OCI-M2 (cell line): ENCODE results near the gene IGFLR1.

Source experiments
- DNase-seq: peaks from one replicate; lab custom pipeline; 2025; ENCODE audit not compliant: unreplicated experiment; lab: John Stamatoyannopoulos, UW

Gene IGFLR1

DNA sequence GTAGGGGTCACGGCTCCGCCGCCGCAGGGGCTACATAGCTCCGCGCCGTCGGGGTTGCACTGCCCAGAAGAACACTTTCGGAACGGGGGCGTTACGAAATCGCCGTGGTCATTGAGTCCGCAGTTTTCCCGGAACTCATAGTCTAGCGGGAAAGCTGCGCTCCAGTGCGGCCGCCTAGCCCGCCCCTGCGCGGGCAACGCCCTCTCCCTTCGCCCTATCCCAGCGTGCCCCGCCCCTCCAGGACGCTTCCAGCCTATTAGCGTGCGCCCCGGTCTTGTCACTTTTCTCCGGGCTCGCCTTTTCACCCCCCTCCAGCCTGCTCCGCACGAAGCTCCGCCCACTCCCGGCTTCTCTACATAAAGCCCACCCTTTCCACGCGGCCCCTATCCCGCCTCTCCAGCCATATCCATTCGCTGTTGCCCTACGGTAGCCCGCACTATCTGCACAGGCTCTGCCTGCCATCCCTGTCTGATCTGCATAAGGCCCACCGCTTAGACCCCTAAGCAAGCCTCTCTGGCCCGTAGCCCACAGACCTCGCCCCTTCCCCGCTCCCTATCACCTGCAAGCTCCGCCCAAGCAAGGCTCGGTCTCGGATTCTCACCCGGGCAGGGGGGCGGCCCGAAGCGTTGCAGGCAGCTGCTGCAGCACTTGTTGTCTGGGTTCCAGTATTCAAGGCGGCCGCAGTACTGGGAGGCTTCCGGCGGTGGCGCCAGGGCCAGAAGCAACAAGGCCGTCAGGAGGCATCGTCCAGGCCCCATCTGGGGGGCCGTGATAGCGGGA, 1.6 kb downstream of the IGFLR1 start:
- peak; percentile 99 for DNase-seq

- DNase-seq = no peak
These were observed 2.2 kb downstream of the IGFLR1 start for GRCh38 chr19:35740108-35740422.

DNA sequence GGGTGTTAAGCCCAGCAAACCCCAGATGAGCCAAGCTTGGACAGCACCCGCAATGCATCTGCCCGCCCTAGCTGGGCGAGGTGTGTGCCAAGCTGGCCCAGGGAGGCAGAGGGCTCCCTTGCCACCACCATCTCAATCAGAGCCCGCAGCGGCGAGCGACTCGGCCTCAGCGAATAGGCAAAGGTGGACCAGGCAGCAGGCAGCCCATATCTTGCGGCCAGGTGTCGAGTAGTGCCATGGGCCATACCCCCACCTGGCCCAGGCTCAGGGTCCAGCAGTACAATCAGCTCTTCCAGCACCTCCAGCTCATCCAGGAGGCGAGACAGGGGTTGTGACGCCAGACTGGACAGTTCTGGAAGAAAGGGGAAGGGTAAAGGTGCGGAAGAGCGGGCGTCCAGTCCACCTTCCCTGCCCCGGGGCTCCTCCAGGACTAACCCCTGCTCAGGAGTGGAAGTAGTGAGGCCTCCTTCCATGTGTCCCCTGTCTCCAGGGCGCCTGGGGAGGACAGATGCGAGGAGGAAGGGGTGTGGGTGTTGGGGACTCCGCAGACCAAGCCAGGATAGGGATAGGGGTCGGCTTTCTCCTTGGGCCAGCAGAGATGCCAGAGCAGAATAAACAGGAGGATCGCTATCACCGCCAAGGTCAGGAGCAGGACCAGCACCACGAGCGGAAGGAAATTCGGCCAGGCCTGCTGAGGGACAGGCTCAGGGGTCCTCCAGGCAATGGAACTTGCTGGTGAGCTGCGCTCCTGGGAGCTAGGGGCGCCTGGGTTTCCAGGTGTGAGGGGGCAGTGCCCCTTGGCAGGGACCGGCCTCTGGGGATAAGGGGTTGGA, 2.8 kb downstream of the IGFLR1 start:
- no peak for DNase-seq

DNA sequence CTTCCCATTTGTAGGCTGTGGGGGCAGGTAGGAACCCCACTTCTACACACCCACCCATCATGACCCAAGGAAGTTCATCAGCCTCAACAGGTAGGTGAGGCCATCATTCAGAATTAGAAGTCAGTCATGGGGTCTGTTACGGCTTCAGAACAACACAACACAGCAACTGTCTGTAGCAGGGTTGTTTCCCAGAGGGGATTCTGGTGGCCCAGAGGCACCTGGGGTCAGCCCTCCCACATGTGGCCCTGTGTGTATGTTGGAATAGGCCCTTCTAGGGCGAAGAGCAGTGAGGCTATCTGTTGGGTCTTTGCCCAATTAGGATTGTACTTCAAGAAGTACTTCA, 3.4 kb downstream of the IGFLR1 start:
- no peak for DNase-seq

DNA sequence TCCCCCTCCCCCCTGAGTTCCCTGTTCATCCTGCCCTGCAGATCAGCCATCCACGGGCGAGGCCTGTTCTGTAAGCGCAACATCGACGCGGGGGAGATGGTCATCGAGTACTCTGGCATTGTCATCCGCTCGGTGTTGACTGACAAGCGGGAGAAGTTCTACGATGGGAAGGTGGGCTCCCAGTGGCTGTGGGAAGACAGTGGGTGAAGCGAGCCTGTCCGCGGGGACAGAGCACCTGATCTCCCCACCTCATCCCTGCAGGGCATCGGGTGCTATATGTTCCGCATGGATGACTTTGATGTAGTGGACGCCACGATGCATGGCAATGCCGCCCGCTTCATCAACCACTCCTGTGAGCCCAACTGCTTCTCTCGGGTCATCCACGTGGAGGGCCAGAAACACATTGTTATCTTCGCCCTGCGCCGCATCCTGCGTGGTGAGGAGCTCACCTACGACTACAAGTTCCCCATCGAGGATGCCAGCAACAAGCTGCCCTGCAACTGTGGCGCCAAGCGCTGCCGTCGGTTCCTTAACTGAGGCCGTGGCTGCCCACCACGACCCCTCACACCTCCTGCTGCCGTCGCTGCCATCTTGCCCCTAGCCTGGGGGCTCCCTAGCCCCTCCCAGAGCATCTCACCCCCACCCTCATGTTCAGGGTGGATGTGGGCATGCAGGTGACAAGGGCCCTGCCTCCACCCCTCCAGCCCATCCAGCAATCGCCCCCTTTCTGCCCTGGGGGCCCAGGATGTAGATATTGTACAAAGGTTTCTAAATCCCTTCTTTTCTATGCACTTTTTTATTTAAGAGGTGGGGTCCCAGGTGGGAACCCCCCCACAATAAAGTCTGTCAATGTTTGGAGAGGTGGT, 4.0 kb downstream of the IGFLR1 start:
- no peak for DNase-seq

DNA sequence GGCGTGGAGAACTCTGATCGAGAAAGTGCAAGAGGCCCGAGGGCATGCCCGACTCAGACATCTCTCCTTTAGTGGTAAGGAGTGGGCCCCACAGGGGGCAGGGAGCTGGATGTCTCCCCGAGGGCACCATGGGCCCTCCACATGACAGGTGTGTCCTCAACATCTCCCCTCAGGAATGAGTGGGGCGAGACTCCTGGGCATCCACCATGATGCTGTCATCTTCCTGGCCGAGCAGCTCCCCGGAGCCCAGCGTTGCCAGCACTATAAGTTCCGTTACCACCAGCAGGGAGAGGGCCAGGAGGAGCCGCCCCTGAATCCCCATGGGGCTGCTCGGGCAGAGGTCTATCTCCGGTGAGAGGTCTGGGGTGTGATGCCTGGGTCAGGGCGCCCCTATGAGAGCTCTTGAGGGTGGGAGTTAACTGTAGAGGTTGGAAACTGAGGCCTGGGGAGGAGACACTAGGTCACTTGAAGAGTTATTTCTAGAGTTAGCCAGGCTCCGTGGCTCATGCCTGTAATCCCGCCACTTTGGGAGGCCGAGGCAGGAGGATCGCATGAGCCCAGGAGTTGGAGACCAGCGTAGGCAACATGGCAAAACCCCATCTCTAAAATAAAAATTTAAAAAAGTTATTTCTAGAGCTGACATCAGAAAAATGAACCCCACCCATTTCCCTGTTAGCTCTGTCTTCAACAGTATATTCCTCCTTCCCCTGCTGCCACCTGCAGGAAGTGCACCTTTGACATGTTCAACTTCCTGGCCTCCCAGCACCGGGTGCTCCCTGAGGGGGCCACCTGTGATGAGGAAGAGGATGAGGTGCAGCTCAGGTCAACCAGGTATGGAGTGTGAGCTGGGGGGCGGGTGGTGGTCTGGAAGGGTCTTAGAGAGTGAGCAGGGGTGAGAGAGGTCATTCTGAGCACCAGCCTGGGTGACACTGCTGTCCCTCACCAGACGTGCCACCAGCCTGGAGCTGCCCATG, 5.1 kb downstream of the IGFLR1 start:
- DNase-seq = no peak

DNA sequence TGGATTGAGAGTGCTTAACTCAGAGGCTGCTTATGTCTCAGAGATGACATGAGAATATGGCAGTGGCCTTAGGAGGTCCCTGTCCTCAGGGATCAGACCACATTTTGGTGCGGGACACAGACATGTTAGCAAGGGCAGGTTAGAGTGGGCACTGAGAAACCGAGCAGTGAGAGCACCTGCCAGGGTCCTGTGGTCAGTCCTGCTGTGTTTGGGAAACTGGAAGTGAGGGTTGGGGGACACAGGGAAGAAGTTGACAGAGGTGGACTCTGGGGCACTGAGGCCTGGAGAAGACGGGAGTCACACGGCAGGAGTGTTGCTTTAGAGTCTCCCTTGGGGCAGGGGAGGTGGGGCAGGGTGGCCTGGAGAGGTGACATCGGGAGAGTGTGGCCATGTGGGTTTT, 7.4 kb downstream of the IGFLR1 start:
- DNase-seq = no peak

DNA sequence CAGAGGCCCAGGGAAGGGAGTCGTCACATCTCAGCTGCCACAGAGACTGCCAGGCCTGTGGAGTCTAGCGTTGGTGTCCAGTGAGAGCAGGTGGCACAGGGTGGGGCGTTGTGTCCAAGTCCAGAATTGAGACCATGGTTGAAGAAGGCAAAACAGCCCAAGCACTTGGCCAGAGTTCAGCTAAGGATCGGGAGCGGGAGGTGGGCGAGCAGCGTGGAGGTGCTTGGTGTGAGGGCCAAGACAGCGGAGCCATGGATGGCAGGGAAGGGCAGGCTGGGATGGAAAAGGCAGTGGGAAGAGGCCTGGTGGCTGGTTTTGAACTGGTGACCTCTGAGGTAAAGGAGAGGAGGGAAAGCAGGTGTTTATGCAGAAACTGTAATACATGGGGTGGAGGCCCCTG, 8.0 kb downstream of the IGFLR1 start:
- no peak for DNase-seq

GRCh38 chr19:35733180-35734125, 8.8 kb downstream of the IGFLR1 start:
- DNase-seq = no peak

GRCh38 chr19:35732540-35733179, 9.6 kb downstream of the IGFLR1 start:
- no peak for DNase-seq

- DNase-seq = no peak
These were observed 10.4 kb downstream of the IGFLR1 start for GRCh38 chr19:35731779-35732405.

DNA sequence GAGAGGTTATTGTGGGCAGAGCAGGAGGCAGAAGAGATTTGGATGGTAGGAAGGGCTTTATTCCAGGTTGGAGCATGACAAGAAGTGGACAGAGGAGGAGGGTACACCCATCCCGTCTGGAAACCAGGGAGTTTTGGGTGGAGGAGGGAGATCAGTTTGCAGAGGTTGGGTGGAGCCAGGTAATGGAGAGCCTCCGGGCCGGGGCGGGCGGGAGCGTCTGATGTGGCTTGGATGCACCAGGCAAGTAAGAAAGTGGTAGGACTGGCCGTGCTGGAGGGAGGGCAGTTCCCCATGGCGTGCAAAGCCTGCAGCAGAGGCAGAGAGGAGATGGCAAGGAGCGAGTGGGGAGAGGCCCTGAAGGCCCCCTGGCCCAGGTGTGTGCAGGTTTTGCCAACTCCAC, 10.9 kb downstream of the IGFLR1 start:
- DNase-seq = no peak

- DNase-seq = no peak
These were observed 11.9 kb downstream of the IGFLR1 start for GRCh38 chr19:35730326-35730725.

DNA sequence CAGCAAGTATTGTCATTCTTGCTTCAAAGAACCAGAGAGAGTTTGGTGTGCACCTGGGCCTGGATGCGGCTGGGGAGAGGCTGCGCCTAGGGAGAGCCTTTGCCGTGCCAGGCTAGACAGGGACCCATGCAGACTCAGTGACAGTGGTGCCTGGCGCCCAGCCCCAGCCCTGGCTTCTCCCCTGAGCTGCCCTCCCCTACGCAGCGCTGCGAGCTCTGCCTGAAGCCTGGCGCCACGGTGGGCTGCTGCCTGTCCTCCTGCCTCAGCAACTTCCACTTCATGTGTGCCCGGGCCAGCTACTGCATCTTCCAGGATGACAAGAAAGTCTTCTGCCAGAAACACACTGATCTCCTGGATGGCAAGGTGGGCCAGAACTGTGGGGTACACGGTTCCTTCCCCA, 12.5 kb downstream of the IGFLR1 start:
- no peak for DNase-seq

GRCh38 chr19:35729021-35729420, 13.2 kb downstream of the IGFLR1 start:
- no peak for DNase-seq

DNA sequence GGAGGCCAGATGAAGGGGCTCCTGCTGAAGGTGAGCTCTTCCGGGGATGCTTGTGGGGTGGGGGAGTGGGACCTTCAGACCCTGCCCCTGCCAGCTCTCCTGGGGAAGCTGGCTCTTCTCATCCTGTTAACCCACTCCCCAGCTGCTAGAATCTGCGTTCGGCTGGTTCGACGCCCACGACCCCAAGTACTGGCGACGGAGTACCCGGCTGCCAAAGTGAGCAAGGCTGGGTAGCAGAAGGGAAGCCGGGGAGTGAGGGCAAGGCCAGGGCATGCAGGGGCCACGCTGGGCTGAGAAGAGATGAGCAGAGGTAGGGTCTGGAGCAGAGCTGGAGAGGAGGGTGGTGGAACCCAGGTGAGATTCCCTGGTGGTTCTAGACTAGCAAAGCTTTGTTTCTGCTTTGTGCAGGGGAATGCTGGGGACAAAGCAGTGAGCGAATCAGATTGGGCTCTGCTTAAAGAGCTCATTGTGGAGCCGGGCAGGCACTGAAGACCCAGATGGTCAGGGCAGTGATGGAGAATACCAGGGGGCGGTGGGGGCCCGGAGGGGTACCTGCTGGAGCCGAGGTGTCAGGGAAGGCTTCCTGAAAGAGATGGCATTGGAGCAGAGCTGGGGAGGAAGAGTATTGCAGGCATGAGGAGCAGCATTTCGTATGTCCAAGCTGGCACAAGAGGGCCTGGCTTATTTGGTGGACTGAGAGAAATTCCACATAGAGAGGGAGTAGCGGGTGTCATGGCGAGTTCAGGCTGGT, 14.1 kb downstream of the IGFLR1 start:
- no peak for DNase-seq

DNA sequence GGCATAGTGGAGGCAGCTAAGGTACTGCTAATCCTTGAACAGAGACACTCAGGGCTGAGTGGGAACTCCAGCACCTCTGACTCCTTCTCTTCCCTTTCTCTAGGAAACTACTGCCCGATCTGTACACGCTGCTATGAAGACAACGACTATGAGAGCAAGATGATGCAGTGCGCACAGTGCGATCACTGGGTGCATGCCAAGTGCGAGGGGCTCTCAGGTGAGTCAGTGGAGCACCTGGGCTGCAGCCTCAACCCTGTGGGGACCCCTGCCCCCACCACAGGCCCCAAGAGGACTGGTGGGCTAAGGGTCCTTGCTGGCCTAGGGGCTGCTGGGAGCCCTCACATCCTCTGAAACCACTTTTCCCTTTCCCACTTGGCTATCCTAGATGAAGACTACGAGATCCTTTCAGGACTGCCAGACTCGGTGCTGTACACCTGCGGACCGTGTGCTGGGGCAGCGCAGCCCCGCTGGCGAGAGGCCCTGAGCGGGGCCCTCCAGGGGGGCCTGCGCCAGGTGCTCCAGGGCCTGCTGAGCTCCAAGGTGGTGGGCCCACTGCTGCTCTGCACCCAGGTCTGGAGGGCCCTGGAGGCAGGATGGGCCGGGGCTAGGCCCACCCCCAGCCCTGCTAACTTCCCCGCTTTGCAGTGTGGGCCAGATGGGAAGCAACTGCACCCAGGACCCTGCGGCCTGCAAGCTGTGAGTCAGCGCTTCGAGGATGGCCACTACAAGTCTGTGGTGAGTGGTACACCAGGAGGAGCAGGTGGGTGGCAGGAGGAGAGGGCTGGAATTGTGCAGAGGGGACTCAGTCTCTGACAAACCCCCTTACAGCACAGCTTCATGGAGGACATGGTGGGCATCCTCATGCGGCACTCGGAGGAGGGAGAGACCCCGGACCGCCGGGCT, 14.9 kb downstream of the IGFLR1 start:
- DNase-seq = no peak
